HPDE6-E6E7 (cell line): ENCODE data around the gene CD300H.
"Not testable (repeated sequence)": the region's sequence is repeated elsewhere in the genome, so short reads cannot be mapped to it uniquely, and the experiment has no call there.

ENCODE experiments used
- DNase-seq: peaks from one replicate; pipeline ENCODE4 v3.0.0; 2011; ENCODE audit warnings: missing footprints; ENCODE audit errors: extremely low spot score

Gene CD300H

DNA sequence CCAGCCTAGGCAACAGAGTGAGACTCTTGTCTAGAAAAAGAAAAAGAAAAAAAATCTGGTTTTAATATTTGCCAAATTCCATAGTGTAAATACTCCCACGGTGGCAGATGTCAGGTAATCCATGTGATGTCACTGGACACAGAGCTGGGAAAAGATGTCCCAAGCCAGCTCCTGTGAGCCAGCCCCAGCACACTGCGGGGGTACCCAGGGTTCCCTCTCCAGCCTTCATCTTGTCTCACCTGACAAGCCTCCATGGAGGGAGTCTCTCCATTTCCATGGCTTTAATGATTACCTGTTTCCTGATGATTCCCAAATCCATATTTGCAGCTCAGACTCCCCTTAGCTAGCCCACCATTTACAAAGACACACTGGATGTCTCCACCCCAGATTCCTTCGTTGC is 40.6 kb downstream of the CD300H start:
- no peak for DNase-seq

DNA sequence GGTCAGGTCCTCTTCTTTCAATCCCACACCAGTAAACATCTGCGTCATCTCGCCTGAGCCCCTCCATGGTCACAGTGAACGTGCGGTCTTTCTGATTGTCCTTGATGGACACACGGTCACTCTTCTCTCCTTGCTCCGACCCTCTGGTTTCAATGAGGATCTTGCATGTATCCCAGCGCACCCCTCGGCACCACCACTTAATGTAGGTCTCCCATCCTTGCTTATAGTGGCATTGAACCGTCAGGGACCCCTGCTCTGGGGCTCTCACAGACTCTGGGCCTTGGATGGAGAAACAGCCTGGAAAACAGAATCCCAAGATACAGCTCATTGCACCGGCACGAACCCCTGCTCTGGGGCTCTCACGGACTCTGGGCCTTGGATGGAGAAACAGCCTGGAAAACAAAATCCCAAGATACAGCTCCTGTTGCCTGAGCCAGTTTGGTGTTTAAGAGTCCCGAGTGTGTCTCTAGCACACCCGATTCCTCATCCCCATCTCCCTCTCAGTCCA is 41.5 kb downstream of the CD300H start:
- DNase-seq = no peak

DNA sequence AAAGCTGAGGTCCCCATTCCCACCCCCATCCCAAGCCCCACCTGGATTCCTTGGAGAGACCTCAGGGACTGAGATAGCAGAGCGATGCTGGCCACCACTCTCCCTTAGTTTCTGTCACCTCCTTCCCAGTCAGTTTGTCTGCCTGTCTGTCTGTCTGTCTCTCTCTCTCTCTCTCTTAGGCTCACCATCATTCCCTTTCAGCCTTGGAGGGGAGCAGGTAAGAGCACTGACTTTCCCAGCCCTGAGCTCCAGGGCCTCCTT is 41.9 kb downstream of the CD300H start:
- DNase-seq = no peak

- DNase-seq = no peak
Observed at GRCh38 chr17:74524653-74525464, 42.5 kb downstream of the CD300H start.

GRCh38 chr17:74523308-74523707 is 44.0 kb downstream of the CD300H start:
- DNase-seq = no peak

- no peak for DNase-seq
Observed at GRCh38 chr17:74522381-74523105, 44.8 kb downstream of the CD300H start.

DNA sequence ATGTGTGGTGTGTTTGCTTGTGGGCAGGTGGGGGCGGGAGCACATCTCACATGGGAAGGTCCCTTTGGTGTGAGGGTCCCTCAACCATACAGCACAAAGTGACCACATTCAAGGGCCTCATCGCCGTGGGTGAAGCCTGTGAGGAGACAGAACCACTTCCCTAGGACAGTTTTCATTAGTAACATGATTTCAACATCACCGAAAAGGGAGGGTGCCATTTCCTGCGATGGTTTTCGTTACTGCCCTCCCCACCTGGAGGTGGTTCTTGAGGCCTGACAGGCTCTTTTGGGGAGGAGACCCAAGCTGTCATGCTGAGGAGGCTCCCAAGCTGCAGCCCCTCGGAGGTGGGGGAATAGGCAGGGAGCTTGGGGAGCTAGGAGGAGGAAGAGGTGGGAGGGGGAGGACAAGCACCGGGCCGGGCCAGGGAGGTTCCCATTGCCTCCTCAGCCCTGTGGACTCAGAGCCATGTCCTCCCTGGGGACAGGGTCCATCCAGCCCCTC is 45.6 kb downstream of the CD300H start:
- no peak for DNase-seq

DNA sequence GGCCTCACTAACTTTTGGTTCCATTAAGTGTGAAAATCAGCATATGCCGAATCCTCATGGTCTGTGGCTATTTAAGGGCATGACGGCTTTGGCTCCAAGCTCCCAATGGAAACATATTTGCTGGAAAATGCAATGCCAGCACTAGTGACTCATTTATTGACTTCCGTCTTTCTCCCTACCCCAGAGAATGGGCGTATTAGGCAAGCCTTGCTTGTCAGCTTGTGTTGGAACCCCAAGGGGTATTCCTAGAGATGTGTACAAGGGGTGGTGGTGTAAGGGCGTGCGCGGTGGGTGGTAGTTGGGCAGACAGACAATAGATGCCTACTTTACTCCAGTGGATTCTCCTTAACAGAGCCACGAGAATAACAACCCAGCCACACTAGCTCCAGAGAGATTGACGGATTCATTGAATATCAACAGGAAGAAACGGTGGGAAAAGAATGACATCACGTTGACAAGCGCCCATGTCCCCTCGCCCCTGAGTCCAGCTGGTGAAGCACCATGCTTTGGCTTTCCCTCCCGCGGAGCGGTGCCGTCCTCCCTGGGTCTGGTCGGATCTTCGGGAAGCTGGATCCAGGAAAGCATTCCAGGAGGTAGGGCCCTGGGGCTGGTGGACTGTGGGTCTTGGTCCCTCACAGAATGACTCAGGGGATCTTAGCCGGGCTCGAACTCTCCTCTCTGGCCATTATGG is 46.4 kb downstream of the CD300H start:
- no peak for DNase-seq

GRCh38 chr17:74520016-74520434 is 47.3 kb downstream of the CD300H start:
- DNase-seq = no peak

DNA sequence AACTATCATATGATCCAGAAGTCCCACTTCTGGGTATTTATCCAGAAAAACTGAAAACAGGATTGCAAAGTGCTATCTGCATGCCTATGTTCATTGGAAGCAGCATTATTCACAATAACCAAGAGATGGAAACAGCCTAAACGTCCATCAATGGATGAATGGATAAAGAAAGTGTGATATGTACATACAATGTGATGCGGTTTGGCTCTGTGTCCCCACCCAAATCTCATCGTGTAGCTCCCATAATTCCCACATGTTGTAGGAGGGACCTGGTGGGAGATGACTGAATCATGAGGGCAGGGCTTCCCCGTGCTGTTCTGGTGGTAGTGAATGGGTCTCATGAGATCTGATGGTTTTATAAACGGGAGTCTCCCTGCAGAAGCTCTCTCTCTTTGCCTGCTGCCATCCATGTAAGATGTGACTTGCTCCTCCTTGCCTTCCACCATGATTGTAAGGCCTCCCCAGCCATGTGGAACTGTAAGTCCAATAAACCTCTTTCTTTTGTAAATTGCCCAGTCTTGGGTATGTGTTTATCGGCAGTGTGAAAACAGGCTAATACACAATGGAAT is 48.8 kb downstream of the CD300H start:
- not testable (repeated sequence) for DNase-seq

- DNase-seq = no peak
Observed at GRCh38 chr17:74516561-74517328, 50.6 kb downstream of the CD300H start.

DNA sequence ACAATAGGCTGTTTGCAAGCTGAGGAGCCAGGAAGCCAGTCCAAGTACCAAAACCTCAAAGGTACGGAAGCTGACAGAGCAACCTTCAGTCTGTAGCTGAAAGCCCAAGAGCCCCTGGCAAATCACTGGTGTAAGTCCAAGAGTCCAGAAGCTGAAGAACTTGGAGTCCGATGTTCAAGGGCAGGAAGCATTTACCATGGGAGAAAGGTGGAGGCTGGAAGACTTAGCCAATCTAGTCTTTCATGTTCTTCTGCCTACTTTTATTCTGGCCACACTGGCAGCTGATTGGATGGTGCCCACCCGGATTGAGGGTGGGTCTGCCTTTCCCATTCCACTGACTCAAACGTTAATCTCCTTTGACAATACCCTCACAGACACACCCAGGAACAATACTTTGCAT is 51.4 kb downstream of the CD300H start:
- DNase-seq = no peak

- no peak for DNase-seq
Observed at GRCh38 chr17:74514632-74515334, 52.5 kb downstream of the CD300H start.

DNA sequence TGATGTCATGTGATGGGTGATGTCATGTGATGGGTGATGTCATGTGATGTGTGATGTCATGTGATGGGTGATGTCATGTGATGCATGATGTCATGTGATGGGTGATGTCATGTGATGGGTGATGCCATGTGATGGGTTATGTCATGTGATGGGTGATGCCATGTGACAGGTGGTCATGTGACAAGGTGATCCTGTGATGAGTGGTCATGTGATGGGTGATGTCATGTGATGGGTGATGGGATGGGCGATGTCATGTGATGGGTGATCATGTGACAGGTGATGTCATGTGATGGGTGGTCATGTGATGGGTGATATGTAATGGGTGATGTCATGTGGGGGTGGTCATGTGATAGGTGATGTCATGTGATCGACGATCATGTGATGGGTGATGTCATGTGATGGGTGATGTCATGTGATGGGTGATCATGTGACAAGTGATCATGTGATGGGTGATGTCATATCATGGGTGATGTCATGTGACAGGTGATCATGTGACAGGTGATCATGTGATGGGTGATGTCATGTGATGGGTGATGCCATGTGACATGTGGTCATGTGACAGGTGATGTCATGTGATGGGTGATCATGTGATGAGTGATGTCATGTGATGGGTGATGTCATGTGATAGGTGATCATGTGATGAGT is 53.2 kb downstream of the CD300H start:
- DNase-seq = no peak

GRCh38 chr17:74512624-74513091 is 54.7 kb downstream of the CD300H start:
- no peak for DNase-seq

GRCh38 chr17:74512036-74512435 is 55.3 kb downstream of the CD300H start:
- DNase-seq = no peak
